ENCODE measurements around the gene ZFYVE19.

ZFYVE19 gene

DNA sequence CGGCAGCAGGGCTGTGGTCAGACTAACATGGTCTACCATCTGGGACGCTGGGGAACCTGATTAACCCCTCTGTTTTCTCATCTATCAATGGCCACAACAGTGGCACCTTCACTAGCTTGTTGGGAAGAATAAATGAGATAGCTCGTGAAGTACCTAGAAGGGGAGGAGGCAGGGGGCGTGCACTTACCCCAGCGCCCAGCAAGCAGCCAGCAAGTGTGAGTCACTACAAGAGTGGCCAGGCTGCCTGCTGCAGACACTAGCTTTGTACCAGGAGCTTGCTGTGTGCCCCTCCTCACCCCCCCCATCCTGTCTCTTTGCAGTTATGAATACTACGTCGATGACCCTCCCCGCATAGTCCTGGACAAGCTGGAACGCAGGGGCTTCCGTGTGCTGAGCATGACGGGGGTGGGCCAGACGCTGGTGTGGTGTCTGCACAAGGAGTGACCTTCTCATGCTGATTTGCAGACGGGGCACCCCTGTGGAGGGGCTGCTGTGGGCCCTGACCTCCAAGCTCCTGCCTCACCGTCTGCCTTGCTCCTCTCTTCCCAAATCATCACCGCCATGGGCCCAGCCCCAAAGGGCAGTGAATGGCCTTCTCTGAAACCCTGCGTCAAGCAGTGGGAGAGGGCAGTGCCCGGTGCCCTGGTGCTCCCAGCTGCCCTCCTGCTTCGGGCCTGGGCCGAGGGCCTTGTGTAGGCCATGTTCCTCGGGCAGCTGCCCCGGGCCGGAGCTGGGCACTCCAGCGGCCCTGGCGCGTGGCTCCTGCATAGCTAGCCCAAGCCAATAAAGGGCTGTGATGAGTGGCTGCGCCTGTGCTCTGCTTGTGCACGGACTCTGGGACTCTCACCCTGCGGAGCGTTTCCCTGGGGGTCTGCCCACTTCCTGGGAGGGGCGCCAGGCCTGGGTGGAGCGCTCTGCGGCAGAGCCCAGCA, 39.7 kb upstream of the ZFYVE19 start:
- H3K27ac ChIP-seq = no peak overlapping the region
- TF ChIP-seq, protein P1, sequence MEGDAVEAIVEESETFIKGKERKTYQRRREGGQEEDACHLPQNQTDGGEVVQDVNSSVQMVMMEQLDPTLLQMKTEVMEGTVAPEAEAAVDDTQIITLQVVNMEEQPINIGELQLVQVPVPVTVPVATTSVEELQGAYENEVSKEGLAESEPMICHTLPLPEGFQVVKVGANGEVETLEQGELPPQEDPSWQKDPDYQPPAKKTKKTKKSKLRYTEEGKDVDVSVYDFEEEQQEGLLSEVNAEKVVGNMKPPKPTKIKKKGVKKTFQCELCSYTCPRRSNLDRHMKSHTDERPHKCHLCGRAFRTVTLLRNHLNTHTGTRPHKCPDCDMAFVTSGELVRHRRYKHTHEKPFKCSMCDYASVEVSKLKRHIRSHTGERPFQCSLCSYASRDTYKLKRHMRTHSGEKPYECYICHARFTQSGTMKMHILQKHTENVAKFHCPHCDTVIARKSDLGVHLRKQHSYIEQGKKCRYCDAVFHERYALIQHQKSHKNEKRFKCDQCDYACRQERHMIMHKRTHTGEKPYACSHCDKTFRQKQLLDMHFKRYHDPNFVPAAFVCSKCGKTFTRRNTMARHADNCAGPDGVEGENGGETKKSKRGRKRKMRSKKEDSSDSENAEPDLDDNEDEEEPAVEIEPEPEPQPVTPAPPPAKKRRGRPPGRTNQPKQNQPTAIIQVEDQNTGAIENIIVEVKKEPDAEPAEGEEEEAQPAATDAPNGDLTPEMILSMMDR (conservative IDR thresholded peaks at IDR 0.05) = no peak

DNA sequence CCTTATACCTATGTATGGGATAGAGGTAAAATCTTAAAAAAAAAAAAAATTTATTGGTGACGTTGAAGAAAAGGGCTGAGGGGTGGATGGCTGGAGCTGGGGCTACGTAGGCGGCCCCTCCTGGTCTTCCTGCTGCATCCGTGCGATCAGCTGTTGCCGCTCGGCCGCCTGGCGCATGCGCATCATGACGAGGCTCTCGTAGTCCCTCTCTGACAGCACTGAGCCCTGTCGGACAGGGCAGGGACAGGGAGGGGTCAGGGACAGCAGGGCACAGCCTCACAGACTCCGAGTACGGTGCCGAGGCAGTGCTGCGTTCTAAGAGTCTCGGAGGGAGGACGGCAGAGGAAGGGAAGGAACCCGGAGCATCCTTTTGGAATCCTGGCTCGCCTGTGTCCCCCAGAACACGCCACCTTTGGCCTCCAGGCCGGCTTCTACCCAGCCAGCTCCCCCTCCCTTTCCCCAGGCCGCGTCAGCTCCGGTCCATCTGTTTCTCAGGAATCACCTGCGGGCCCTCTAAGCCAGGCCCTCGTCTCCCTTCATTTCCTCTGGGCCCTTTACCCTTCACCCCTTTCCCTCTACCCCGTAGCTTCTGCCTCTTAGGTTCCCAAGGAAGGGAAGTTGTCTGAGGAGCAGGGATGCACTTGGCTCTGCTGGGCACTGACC, 38.9 kb upstream of the ZFYVE19 start:
- H3K27ac ChIP-seq = no peak overlapping the region
- TF ChIP-seq, protein P1 (conservative IDR thresholded peaks at IDR 0.05) = no peak

DNA sequence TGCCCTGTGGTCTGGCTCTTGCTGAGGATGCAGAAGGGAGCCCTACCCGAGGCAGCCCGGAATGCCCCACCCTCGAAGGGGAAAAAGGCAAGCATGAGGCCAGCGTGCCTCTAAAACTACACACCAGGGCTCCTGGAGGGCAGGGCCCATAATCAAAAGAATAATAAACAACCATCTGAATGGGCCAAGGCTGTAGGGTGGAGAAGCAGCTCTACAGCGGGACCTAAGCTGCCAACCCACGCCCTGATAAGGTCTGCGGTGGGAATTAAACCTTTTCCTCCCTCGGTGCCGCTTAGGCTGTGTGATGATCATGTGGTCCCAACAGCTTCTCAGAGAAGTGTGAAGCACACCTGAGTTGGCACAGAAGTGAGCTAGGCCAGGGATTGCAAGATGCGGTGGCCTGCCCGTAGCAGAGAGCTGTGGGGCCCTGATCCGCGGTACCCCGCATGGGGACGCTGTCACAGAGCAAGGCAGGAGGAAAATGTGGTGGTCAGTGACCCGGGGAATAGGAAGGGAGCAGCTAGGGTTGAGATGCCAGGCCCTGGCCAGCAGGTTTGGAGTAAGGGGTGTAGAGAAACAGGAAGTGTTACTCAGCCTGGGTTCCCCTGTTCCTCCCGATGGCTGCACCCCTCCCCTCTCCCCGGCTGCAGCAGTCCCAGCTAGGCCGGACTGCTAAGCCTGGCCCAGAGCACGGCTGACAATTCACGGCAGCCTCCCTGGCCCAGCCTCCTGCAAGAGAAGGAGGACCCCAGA, 38.2 kb upstream of the ZFYVE19 start:
- H3K27ac ChIP-seq = no peak overlapping the region

DNA sequence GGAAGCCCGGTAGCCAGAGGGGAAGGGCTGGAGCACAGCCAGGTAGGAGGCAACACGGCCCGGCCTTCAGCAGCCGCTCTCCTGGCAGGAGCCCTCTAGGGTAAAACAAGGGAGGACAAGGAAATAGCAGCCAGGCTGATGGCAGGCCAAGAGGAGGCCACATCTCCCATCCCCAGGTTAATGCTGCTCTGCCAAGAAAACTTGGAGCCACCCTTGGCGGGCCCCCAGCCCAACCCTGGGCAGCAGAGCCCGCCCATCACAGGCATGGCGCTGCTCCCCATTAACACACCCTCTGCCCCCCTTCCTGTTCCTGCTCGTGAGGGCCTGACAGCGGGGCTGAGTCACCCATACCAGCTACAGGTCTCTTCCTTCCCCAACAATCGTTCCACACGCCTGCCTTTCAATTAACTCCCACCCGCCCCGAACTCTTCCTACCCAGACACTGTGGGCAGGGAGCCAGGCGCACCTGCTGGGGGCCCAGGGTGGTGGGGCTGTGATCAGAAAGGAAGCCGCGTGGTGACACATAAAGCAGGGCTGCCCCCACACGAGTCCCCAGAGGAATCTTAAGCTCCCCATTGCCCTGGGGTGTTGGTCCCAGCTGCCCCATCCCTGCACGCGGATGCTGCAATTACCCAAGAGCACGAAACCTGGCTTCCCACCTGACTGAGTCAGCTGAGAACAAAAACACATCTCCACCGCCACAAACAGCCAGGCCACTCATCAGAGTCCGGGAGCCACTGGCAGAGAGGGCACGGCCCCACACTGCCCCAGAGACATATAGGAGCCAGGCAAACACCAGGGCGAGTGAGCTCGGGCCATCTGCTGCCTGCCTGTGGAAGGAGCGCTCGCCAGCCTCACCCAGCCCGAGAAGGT, 37.4 kb upstream of the ZFYVE19 start, which contains the start of gene C15orf62:
Gene C15orf62 (plus strand): TSS at position 707 of the 873 bp plus-strand sequence. CDS start 516 bp downstream, outside the sequence.
- H3K27ac ChIP-seq = no peak within 1 kb of the TSS; the same call in 1 of the 2 replicates
- TF ChIP-seq, protein P1 (conservative IDR thresholded peaks at IDR 0.05) = no peak

More for the DNA sequence above, 38.2 kb upstream of the ZFYVE19 start:
- TF ChIP-seq, protein P1 (conservative IDR thresholded peaks at IDR 0.05) = no peak

DNA sequence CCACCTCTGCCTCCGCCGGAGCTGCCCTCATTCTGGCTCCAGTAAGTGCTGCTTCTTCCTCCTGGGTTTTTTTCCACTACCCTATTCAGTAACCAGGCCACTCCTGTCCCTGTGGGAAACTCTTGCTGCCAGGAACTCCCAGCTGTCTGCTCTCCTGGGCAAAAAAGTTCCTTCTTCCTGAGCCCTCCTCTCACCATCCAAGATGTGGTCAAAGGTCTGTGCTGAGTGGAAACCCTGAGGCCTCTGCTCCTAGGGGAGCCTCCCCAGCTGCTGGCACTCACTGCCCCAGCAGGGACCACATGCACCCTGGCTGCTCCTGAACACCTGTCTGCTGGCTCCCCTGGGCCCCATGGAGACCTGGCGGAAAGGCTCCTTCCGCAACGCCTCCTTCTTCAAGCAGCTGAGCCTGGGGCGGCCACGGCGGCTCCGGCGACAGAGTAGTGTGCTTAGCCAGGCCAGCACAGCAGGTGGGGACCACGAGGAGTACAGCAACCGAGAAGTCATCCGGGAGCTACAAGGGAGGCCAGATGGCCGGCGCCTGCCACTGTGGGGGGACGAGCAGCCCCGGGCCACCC, 36.7 kb upstream of the ZFYVE19 start:
- no peak overlapping the region; the same call in 1 of the 2 replicates for H3K27ac ChIP-seq
- TF ChIP-seq, protein P1 (conservative IDR thresholded peaks at IDR 0.05) = no peak

DNA sequence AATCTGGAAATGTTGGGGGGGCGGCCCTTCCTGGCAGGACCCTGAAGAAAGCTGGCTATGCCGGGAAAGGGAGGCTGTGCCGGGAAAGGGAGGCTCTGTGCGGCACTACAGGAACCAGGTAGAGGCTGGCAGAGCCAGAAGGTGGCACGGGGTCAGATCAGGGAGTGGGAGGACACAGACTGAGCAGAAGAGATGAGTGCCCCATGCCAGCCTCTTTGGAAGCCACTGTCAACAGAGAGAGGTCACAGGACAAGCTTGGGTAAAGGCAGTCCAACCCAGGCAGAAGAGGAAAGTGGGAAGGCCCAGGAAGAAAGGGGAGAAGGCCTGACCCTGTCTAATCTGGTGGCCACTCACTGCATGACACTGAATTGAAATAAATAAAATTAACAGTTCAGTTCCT, 35.6 kb upstream of the ZFYVE19 start:
- TF ChIP-seq, protein P1 (conservative IDR thresholded peaks at IDR 0.05) = no peak
- H3K27ac ChIP-seq = no peak overlapping the region
